Prostate gland (tissue), 2 donors: ENCODE data around the gene CPSF3. TPM values are rescaled to one million over a fixed set of nuclear protein-coding genes. Genes with fewer than 3 reads are reported as not detected.

ENCODE experiments used
- DNase-seq: peaks from one replicate; pipeline ENCODE4 v3.0.0-alpha.2; 2019; ENCODE audit warnings: low spot score
- H3K27ac ChIP-seq, 2 donors: fragments of 200-600 bp; sonication (generic); 2 replicates each; pipeline ENCODE4 v1.5.1; 2017 to 2019
- H3K27me3 ChIP-seq: fragments of 200-600 bp; sonication (generic); replicated peaks from 2 replicates; pipeline ENCODE4 v1.5.1; 2019; ENCODE audit not compliant: insufficient read depth
- H3K36me3 ChIP-seq, 2 donors: fragments of 200-600 bp; sonication (generic); 1 replicate in 1 of 2; 2 replicates in 1 of 2; pipeline versions ENCODE4 v1.5.1 to v1.8.1; 2017 to 2019
- H3K4me1 ChIP-seq: fragments of 200-600 bp; sonication (generic); replicated peaks from 2 replicates; pipeline ENCODE4 v1.5.1; 2019
- H3K4me3 ChIP-seq, 2 donors: fragments of 200-600 bp; sonication (generic); 2 replicates each; pipeline ENCODE4 v1.5.1; 2017 to 2019
- H3K9me3 ChIP-seq: fragments of 200-600 bp; sonication (generic); 2 replicates; pipeline ENCODE4 v1.5.1; 2017
- CTCF ChIP-seq, 4 experiments: fragments of 200-600 bp in 2 of 4; fragments of 450-650 bp in 2 of 4; sonication (generic) in 2 of 4; IDR thresholded peaks; 1 replicate in 3 of 4; 2 replicates in 1 of 4; pipeline ENCODE4 v1.5.1; 2016 to 2019; ENCODE audit warnings: antibody characterized with exemption in 4 of 4, mild to moderate bottlenecking in 2 of 4, moderate library complexity in 2 of 4
- POLR2A ChIP-seq: fragments of 450-650 bp; IDR thresholded peaks from one replicate; pipeline ENCODE4 v1.6.1; 2016; ENCODE audit warnings: antibody characterized with exemption, mild to moderate bottlenecking
- POLR2AphosphoS5 ChIP-seq: sonication (generic); formaldehyde crosslinking; IDR thresholded peaks from one replicate; pipeline ENCODE4 v1.6.1; 2017; ENCODE audit warnings: antibody characterized with exemption
- WGBS: methylation state at CpG from one replicate; pipeline ENCODE4 v1.1.5; 2018; 5-methylcytosine and 5-hydroxymethylcytosine counted together
- intact Hi-C: fragments of 100-400 bp; cut with DNase I; formaldehyde crosslinking; loops from one replicate; pipeline ENCODE4 v1.14.2; 2022
- total RNA-seq, 2 donors: library from RNA; depleted of rRNA; stranded (reverse); fragments of >200 nt; gene quantifications; one replicate each; pipeline ENCODE4 v1.1.0, GENCODE V29; 2016

CPSF3 gene
- total RNA-seq, 2 donors from 2014 or later: 24.8 to 50.8 TPM

- H3K9me3 ChIP-seq: no peaks in the 10 kb centered on the region
- no peak overlapping the region for H3K27ac ChIP-seq
- no peaks in the 10 kb centered on the region for H3K36me3 ChIP-seq
- TF ChIP-seq POLR2AphosphoS5 (no peak), POLR2A (no peak), CTCF (IDR thresholded peaks at IDR 0.05) (no peak)
- DNase-seq: no peak
- WGBS: 94% methylated on average over 12 of the region's 12 CpGs
- no peak overlapping the region for H3K4me3 ChIP-seq
- no peaks in the 10 kb centered on the region for H3K27me3 ChIP-seq
- intact Hi-C loops: no loop called here
- H3K4me1 ChIP-seq: no peaks in the 10 kb centered on the region
Observed at GRCh38 chr2:9401059-9401547, 22.4 kb upstream of the CPSF3 start.

GRCh38 chr2:9401646-9402371 is 21.6 kb upstream of the CPSF3 start:
- Histone ChIP-seq H3K27me3 (no peaks in the 10 kb centered on the region), H3K9me3 (no peaks in the 10 kb centered on the region), H3K36me3 (no peaks in the 10 kb centered on the region), H3K4me3 (no peak overlapping the region), H3K4me1 (no peaks in the 10 kb centered on the region), H3K27ac (no peak overlapping the region)
- 94% methylated on average over 18 of the region's 19 CpGs for WGBS
- no peak for DNase-seq
- no peak for TF ChIP-seq POLR2A
- TF ChIP-seq CTCF (IDR thresholded peaks at IDR 0.05): no peak
- no peak for TF ChIP-seq POLR2AphosphoS5
- intact Hi-C loops: no loop called here

GRCh38 chr2:9403924-9404323 is 19.5 kb upstream of the CPSF3 start:
- no peak for DNase-seq
- Histone ChIP-seq H3K4me3 (no peak overlapping the region), H3K4me1 (no peaks in the 10 kb centered on the region), H3K27me3 (no peaks in the 10 kb centered on the region), H3K27ac (no peak overlapping the region), H3K9me3 (no peaks in the 10 kb centered on the region), H3K36me3 (no peaks in the 10 kb centered on the region)
- TF ChIP-seq CTCF (IDR thresholded peaks at IDR 0.05) (no peak), POLR2AphosphoS5 (no peak), POLR2A (no peak)
- whole genome bisulfite sequencing: 71% methylated on average over 2 of the region's 2 CpGs
- intact Hi-C loops: no loop called here

GRCh38 chr2:9404451-9404850 is 19.0 kb upstream of the CPSF3 start:
- Histone ChIP-seq H3K27ac (no peak overlapping the region), H3K4me3 (no peak overlapping the region), H3K9me3 (no peaks in the 10 kb centered on the region), H3K4me1 (no peaks in the 10 kb centered on the region), H3K27me3 (no peaks in the 10 kb centered on the region), H3K36me3 (no peaks in the 10 kb centered on the region)
- intact Hi-C loops: no loop called here
- WGBS: 56% methylated on average over 4 of the region's 4 CpGs
- no peak for TF ChIP-seq CTCF (IDR thresholded peaks at IDR 0.05)
- no peak for TF ChIP-seq POLR2A
- no peak for TF ChIP-seq POLR2AphosphoS5
- DNase-seq: no peak

GRCh38 chr2:9405636-9406035 is 17.8 kb upstream of the CPSF3 start:
- intact Hi-C loops: no loop called here
- no peaks in the 10 kb centered on the region for H3K36me3 ChIP-seq
- no peaks in the 10 kb centered on the region for H3K9me3 ChIP-seq
- 100% methylated on average over 2 of the region's 2 CpGs for WGBS
- no peak overlapping the region for H3K4me3 ChIP-seq
- no peak overlapping the region for H3K27ac ChIP-seq
- no peak for TF ChIP-seq POLR2AphosphoS5
- TF ChIP-seq CTCF (IDR thresholded peaks at IDR 0.05): no peak
- no peak for TF ChIP-seq POLR2A
- DNase-seq: no peak
- no peaks in the 10 kb centered on the region for H3K4me1 ChIP-seq
- no peaks in the 10 kb centered on the region for H3K27me3 ChIP-seq
